Metanephros (tissue), 2 donors: Measurements from ENCODE around the gene CRB2. TPM values are rescaled to one million over a fixed set of nuclear protein-coding genes. Genes with fewer than 3 reads are reported as not detected.

Source experiments
- small RNA-seq: library from RNA; depleted of rRNA; stranded (forward); fragments of <200 nt; gene quantifications from one replicate; pipeline ENCODE3, GENCODE V24; 2014; ENCODE audit warnings: low replicate concordance
- total RNA-seq: library from RNA; depleted of rRNA; stranded (reverse); fragments of >200 nt; gene quantifications from one replicate; pipeline ENCODE4 v1.2.3, GENCODE V29; 2014

CRB2 gene
- 27.5 TPM for total RNA-seq

GRCh38 chr9:123355761-123356431 is at the start of gene CRB2:
Gene CRB2, plus strand, starts transcription at chr9:123356197. Its CDS starts 64 bp downstream, at chr9:123356261.

Small RNA genes within 50 kb of the gene (small RNA-seq; reads per million reads assigned to genes)
- not detected for gene MIR601

Other genes starting within 250 kb of the CRB2 start
- gene STRBP, start 87.6 kb upstream of the CRB2 start, total RNA-seq = 23.1 TPM